ENCODE data around the gene NPR3.
A peak's percentile ranks its signal among the peaks of the same experiment; 100 is the strongest.

Gene NPR3, protein sequence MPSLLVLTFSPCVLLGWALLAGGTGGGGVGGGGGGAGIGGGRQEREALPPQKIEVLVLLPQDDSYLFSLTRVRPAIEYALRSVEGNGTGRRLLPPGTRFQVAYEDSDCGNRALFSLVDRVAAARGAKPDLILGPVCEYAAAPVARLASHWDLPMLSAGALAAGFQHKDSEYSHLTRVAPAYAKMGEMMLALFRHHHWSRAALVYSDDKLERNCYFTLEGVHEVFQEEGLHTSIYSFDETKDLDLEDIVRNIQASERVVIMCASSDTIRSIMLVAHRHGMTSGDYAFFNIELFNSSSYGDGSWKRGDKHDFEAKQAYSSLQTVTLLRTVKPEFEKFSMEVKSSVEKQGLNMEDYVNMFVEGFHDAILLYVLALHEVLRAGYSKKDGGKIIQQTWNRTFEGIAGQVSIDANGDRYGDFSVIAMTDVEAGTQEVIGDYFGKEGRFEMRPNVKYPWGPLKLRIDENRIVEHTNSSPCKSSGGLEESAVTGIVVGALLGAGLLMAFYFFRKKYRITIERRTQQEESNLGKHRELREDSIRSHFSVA

DNA sequence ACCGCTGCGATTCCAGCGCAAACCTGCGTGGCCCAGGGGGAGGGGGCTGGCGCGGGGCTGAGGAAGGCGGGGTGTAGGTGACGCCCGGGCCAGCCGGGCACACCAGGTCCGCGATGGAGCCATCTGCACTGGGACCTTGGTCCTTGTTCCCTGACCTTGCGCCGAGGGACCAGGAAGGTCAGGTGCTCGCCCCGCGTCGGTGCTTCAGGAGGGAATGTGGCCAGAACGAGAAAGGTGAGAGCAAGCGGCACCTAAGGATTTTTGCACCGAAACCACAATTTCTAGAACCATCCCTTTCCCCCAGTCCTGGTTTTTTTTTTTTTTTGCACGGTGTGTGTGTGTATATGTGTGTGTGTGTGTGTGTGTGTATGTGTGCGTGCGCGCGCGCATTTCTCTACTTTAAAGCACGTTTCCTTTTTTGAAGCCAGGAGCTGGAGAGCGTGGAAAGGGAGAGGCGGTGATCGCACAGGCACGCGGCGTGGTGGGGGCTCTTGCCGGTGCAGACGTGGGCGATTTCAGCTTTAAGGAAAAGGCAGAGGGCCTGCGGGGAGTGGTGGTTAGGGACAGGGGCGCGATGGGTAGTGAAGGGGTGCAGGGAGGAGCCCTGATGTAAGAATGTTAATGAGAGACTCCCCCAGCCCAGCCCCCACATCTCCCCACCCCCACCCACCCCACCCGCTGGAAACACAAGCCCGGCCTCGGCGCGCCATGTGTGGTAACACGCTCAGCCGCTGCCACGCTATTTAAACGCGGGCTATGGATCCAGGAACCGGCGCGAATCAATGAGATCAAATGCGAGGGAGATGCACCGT is at the start of gene NPR3:
NPR3 (plus strand) TSS at position 772 of the 812 bp plus-strand sequence. CDS start 456 bp downstream, outside the sequence.
- Mint-ChIP-seq H3K36me3 (ENCODE audit: low read depth) (no peaks in the 10 kb centered on the region), H3K27ac (no peak within 1 kb of the TSS), H3K9me3 (no peaks in the 10 kb centered on the region), H3K27me3 (peaks cover 63% of the 10 kb centered on the region), H3K4me3 (peak within 1 kb of the TSS; percentile 70), H3K4me1 (peaks cover 30% of the 10 kb centered on the region)
- peak; percentile 4 for DNase-seq
- no peak for ATAC-seq

DNA sequence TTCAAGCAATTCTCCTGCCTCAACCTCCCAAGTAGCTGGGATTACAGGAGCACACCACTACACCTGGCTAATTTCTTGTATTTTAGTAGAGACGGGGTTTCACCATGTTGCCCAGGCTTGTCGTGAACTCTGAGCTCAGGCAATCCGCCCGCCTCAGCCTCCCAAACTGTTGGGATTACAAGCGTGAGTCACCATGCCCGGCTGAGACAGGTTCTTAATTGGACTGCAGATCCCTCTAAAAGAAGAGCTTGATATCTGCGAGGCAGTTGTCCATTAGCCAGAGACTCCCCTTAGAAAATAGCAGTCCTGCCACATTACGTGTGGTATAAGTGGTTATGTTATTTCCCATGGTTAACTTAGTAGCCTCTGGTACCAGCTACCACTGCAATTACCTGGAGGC is 46.6 kb upstream of the NPR3 start:
- Mint-ChIP-seq H3K9me3 (peaks cover 13% of the 10 kb centered on the region), H3K4me3 (no peak overlapping the region), H3K27me3 (peaks cover 5% of the 10 kb centered on the region), H3K4me1 (no peaks in the 10 kb centered on the region), H3K27ac (no peak overlapping the region), H3K36me3 (ENCODE audit: low read depth) (no peaks in the 10 kb centered on the region)
- DNase-seq (no peak), ATAC-seq (no peak)

DNA sequence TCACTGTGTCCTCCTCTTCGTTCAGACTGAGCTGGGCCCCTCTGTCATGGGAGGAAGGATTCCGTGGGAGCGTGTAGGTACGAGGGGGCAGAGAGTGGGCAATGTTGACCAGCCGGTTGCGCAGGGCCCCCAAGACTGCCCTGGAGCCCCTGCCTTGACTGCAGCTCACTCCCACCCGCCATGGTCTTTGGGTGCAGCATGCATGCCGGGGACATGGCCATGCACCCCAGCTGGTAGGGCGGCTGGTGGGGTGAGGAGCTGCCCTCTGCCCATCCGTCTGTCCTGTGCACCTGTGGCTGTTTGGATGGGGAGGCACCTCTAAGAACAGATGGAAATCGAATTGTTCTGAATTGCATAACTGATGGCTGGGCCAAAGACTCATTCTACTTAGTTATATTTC is 42.6 kb upstream of the NPR3 start:
- Mint-ChIP-seq H3K4me3 (no peak overlapping the region), H3K27ac (no peak overlapping the region), H3K9me3 (peaks cover 17% of the 10 kb centered on the region), H3K4me1 (no peaks in the 10 kb centered on the region), H3K27me3 (no peaks in the 10 kb centered on the region), H3K36me3 (ENCODE audit: low read depth) (no peaks in the 10 kb centered on the region)
- DNase-seq (no peak), ATAC-seq (no peak)

DNA sequence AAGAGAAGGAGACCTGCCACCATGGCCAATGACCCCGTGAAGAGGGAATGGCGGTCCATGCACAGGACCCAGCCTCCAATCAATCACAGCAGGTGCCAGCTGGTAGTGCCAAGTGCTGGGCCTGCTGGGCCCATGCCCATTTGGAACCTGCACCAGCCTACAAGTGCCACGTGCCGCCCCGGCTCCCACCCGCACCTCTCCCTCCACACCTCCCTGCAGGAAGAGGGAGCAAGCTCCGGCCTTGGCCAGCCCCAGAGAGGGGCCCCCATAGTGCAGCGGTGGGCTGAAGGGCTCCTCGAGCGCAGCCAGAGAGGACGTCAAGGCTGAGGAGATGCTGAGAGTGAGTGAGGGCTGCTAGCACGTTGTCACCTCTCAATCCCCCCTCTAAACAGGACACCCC is 37.8 kb upstream of the NPR3 start:
- H3K4me1 Mint-ChIP-seq: no peaks in the 10 kb centered on the region
- DNase-seq: no peak
- peaks cover 6% of the 10 kb centered on the region for H3K27me3 Mint-ChIP-seq
- no peak for ATAC-seq
- H3K4me3 Mint-ChIP-seq: no peak overlapping the region
- H3K27ac Mint-ChIP-seq: no peak overlapping the region
- H3K9me3 Mint-ChIP-seq: peaks cover 17% of the 10 kb centered on the region
- H3K36me3 Mint-ChIP-seq (ENCODE audit: low read depth): no peaks in the 10 kb centered on the region

DNA sequence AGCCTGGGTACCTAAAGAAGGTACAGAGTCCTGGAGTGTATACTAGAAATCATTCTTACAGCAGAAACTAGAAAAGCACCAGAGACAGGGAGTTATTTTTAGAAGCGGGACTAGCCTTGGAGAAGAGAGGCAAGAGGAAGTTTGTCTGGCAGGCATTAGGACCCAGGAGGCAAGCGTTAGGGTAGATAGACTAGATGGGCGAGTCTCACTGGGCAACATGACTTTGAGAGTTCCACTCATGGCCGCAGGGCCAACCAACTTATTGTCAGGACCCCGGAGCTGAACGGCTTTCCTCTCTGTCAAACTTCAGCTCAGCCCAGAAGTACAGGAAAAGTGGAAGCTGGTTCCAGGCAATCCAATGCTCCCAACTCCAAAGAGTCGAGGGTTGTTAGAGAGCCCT is 34.1 kb upstream of the NPR3 start:
- Mint-ChIP-seq H3K4me3 (no peak overlapping the region), H3K27ac (no peak overlapping the region), H3K36me3 (ENCODE audit: low read depth) (no peaks in the 10 kb centered on the region), H3K4me1 (no peaks in the 10 kb centered on the region), H3K27me3 (peaks cover 6% of the 10 kb centered on the region), H3K9me3 (peaks cover 9% of the 10 kb centered on the region)
- ATAC-seq: no peak
- no peak for DNase-seq

DNA sequence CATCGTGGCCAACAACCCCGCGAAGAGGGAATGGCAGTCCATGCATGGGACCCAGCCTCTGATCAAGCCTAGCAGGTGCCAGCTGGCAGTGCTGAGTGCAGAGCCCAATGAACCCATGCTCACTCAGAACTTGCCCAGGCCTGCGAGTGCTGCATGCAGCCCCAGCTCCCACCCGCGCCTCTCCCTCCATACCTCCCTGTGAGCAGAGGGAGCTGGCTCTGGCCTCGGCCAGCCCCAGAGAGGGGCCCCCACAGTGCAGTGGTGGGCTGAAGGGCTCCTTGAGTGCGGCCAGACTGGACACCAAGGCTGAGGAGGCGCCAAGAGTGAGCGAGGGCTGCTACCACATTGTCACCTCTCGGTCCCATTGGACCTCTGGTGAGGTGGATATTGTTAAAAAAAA is 32.6 kb upstream of the NPR3 start:
- ATAC-seq: no peak
- no peaks in the 10 kb centered on the region for H3K36me3 Mint-ChIP-seq (ENCODE audit: low read depth)
- no peak overlapping the region for H3K27ac Mint-ChIP-seq
- H3K9me3 Mint-ChIP-seq: peaks cover 4% of the 10 kb centered on the region
- no peak for DNase-seq
- no peaks in the 10 kb centered on the region for H3K4me1 Mint-ChIP-seq
- H3K27me3 Mint-ChIP-seq: peaks cover 6% of the 10 kb centered on the region
- no peak overlapping the region for H3K4me3 Mint-ChIP-seq

DNA sequence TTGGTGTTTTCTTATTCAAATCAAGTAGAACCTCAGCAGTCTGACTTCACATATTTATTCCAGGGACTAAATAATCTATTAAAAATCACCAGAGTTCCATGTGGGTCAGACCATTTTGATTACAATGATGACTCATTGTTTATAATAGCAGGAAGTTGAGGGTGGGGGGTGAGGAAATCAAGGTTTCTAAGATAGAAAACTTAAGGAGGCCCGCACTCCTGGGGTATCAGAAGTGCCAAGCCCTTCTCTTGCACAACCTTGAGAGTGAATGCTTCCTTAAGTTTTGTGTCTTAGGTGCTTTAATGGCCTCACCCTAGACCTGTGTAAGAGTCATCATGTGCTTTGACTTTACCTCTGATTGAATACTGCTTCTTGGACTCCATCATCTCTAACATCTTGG is 31.9 kb upstream of the NPR3 start:
- Mint-ChIP-seq H3K9me3 (peaks cover 12% of the 10 kb centered on the region), H3K36me3 (ENCODE audit: low read depth) (no peaks in the 10 kb centered on the region), H3K4me3 (no peak overlapping the region), H3K4me1 (no peaks in the 10 kb centered on the region), H3K27me3 (peaks cover 6% of the 10 kb centered on the region), H3K27ac (no peak overlapping the region)
- ATAC-seq: no peak
- DNase-seq: no peak

DNA sequence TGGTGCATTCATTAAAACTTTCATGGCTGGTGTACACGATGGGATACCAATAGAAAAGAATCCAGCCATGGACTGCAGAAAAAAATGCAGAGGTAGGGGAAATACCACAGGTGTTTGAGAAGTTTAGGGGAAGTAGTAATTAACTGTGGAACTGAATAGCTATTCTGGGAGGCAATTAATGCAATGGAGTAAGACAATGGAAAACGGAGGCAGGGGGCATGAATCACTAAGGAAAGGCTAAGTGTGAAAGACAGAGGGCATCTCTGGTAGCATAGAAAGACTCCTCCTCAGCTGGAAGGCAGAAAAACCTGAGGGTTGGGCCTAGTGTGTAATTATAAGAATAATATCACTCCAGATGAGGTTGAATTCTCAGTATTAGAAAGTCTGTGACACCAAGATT is 30.9 kb upstream of the NPR3 start:
- H3K27me3 Mint-ChIP-seq: peaks cover 6% of the 10 kb centered on the region
- no peaks in the 10 kb centered on the region for H3K4me1 Mint-ChIP-seq
- H3K27ac Mint-ChIP-seq: no peak overlapping the region
- DNase-seq (no peak), ATAC-seq (no peak)
- H3K36me3 Mint-ChIP-seq (ENCODE audit: low read depth): no peaks in the 10 kb centered on the region
- no peak overlapping the region for H3K4me3 Mint-ChIP-seq
- H3K9me3 Mint-ChIP-seq: peaks cover 16% of the 10 kb centered on the region

DNA sequence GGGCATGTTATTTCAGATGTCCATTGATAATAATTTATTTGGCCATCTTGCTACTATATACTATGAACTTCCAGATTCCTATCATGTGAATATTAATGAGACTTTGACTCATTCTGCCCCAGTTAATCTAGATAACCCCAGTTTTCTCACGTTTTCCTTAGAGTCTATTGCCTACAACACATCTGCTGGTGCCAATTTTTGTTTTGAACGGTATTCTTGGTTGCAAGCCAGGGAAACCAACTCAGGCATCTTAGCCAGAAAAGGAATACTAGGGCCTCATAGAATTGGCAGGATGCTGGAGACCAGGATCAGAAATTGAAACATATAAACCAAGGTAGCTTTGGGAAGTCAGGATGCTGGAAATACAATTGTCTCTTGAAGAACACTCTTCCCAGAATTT is 28.0 kb upstream of the NPR3 start:
- Mint-ChIP-seq H3K4me1 (no peaks in the 10 kb centered on the region), H3K27me3 (peaks cover 2% of the 10 kb centered on the region), H3K9me3 (peaks cover 23% of the 10 kb centered on the region), H3K27ac (no peak overlapping the region), H3K4me3 (no peak overlapping the region), H3K36me3 (ENCODE audit: low read depth) (peaks cover 2% of the 10 kb centered on the region)
- ATAC-seq: no peak
- DNase-seq: no peak

DNA sequence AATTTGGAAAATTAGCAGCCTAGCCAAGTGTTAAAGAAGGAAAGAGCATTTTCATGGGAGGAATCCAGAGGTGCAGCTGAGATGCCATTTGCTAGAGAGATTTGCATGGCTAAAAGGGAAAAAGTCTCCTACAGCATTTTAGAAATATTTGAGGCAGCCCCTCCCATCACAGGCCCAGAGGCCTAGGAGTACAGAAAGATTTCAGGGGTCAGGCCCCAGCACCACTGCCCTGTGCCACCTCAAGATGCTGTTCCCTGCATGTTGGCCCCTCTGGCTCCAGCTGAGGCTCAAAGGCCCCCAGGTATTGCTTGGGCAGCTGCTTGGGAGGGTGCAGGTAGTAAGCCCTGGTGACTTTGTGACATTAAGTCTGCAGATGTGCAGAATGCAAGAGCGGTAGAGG is 26.9 kb upstream of the NPR3 start:
- Mint-ChIP-seq H3K4me1 (no peaks in the 10 kb centered on the region), H3K4me3 (no peak overlapping the region), H3K27ac (no peak overlapping the region), H3K36me3 (ENCODE audit: low read depth) (peaks cover 2% of the 10 kb centered on the region), H3K27me3 (peaks cover 2% of the 10 kb centered on the region), H3K9me3 (peaks cover 20% of the 10 kb centered on the region)
- DNase-seq: no peak
- no peak for ATAC-seq

DNA sequence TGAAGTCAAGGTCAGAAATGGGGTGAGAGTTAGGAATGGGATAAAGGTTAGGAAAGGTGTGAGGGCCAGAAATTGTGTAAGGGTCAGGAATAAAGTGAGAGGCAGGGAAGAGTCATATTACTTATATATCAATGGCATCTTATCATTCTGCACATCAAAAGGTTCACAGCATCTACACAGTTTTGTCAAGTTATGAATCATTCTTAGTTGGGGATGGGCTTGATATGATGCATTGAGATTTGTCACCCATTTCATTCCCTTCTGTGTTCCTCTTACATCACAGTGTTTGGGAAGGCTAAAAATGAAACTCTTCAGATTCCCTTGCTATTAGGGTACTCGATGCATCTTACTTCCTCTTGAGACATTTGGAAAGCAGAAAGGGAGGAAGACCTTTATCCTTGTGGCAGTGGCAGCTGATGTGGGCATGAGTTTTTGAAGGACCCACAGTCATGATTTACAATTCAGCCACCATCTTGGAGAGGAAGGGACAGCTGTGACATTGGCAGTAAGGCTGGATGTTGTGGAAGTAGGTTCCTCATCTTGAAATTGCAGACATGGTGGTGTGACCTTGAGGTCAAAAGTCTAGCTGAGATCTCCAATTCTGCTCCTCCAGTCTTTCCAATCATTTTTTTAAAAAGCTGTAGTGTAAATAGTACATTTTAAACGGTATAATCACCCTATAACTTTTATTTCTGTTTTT is 24.2 kb upstream of the NPR3 start:
- ATAC-seq (no peak), DNase-seq (no peak)
- Mint-ChIP-seq H3K9me3 (peaks cover 20% of the 10 kb centered on the region), H3K36me3 (ENCODE audit: low read depth) (peaks cover 2% of the 10 kb centered on the region), H3K4me3 (no peak overlapping the region), H3K4me1 (no peaks in the 10 kb centered on the region), H3K27ac (no peak overlapping the region), H3K27me3 (peaks cover 2% of the 10 kb centered on the region)

DNA sequence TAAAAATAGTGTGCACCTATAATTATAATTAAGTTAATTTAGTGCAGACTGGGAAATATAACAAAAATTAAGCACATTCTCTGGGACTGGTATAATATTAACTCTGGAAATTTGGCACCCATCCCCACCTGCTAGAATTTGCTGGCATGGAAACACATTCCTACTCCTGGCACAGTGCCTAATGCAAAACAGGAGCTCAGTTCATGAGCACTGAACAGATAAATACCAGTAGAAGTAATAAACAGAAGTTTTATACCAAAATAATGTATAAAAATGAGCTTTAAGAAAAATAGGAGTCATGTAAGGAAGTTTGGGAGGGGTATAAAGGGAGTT is 23.7 kb upstream of the NPR3 start:
- H3K4me3 Mint-ChIP-seq: no peak overlapping the region
- H3K27me3 Mint-ChIP-seq: peaks cover 2% of the 10 kb centered on the region
- peaks cover 2% of the 10 kb centered on the region for H3K36me3 Mint-ChIP-seq (ENCODE audit: low read depth)
- H3K9me3 Mint-ChIP-seq: peaks cover 20% of the 10 kb centered on the region
- H3K4me1 Mint-ChIP-seq: no peaks in the 10 kb centered on the region
- ATAC-seq: no peak
- no peak for DNase-seq
- no peak overlapping the region for H3K27ac Mint-ChIP-seq

DNA sequence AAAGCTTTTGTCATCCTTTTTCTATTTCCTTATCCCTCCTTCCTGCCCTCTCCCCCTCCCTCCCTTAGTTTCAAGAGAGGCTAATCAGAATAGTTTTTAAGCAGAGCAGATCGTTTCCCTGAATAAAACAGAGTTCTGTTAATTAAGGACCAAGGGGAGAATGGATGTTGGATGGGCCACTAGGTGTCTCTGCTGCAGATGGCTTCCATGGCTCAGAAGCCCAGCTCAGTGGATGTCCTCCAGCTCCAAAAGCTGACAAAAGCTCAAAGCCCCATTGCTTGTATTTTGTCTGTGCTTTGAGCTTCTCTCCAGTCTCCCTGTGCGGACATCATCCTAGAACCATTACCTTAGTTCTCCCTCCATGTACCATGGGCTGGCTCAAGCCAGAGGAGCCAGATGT is 21.0 kb upstream of the NPR3 start:
- H3K4me1 Mint-ChIP-seq: no peaks in the 10 kb centered on the region
- DNase-seq (no peak), ATAC-seq (no peak)
- H3K4me3 Mint-ChIP-seq: no peak overlapping the region
- H3K36me3 Mint-ChIP-seq (ENCODE audit: low read depth): peaks cover 2% of the 10 kb centered on the region
- H3K9me3 Mint-ChIP-seq: peaks cover 7% of the 10 kb centered on the region
- peaks cover 4% of the 10 kb centered on the region for H3K27me3 Mint-ChIP-seq
- H3K27ac Mint-ChIP-seq: no peak overlapping the region

DNA sequence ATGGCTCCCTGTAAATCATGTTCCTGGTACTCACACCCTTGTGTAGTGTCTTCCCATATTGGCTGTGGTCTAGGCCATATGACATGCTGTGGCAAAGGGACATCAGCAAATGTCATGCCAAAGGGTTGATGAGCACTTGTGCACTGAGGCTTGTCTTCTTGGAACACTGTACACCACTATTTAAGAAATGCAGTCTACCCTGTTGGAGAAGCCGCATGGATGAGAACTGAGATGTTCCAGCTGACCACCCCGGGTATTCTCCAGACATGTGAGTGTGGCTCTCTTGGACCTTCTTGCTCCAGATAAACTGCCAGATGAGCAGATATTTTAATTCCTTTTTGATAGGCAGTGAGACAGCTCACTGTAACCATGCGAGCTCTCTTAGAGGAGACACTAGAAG is 20.5 kb upstream of the NPR3 start:
- H3K27me3 Mint-ChIP-seq: peaks cover 4% of the 10 kb centered on the region
- H3K4me1 Mint-ChIP-seq: no peaks in the 10 kb centered on the region
- no peak overlapping the region for H3K27ac Mint-ChIP-seq
- peaks cover 6% of the 10 kb centered on the region for H3K9me3 Mint-ChIP-seq
- ATAC-seq (no peak), DNase-seq (no peak)
- H3K4me3 Mint-ChIP-seq: no peak overlapping the region
- peaks cover 2% of the 10 kb centered on the region for H3K36me3 Mint-ChIP-seq (ENCODE audit: low read depth)
